CD8-positive, alpha-beta memory T cell (primary cell): ENCODE data around the gene SNCAIP. TPM values are rescaled to one million over a fixed set of nuclear protein-coding genes. Genes with fewer than 3 reads are reported as not detected.

Experiments used
- CTCF ChIA-PET: fragments of 350-600 bp; sonication (Branson Sonifier 250); formaldehyde crosslinking; loops from one replicate; lab custom pipeline; 2021; ENCODE audit warnings: antibody characterized with exemption; lab: Charles Lee
- POLR2A ChIA-PET: fragments of 350-600 bp; sonication (Branson Sonifier 250); formaldehyde crosslinking; loops from one replicate; lab custom pipeline; 2021; ENCODE audit warnings: antibody characterized with exemption; lab: Charles Lee
- DNase-seq, 5 donors: peaks; one replicate each; pipeline versions ENCODE4 v3.0.0 to v3.0.0-alpha.2; 2020 to 2022; ENCODE audit warnings: mixed read lengths in 1 of 5
- H3K27ac ChIP-seq: one replicate; pipeline ENCODE4 v1.7.0; 2013; ENCODE audit warnings: low read depth, mild to moderate bottlenecking, low read length, moderate library complexity
- H3K27me3 ChIP-seq: 2 replicates; pipeline ENCODE4 v1.7.0; 2013; ENCODE audit warnings: low read length, mild to moderate bottlenecking; ENCODE audit not compliant: insufficient read depth, poor library complexity, severe bottlenecking
- H3K36me3 ChIP-seq: 2 replicates; pipeline ENCODE4 v1.7.0; 2013; ENCODE audit warnings: mild to moderate bottlenecking, low read length, moderate library complexity; ENCODE audit not compliant: insufficient read depth
- H3K4me1 ChIP-seq: 2 replicates; pipeline ENCODE4 v1.7.0; 2013; ENCODE audit warnings: mild to moderate bottlenecking, low read length, moderate library complexity; ENCODE audit not compliant: insufficient read depth
- H3K4me3 ChIP-seq: 2 replicates; pipeline ENCODE4 v1.7.0; 2013; ENCODE audit warnings: mild to moderate bottlenecking, low read length
- H3K9me3 ChIP-seq: 2 replicates; pipeline ENCODE4 v1.7.0; 2013; ENCODE audit warnings: mild to moderate bottlenecking, low read length
- H3K27ac Mint-ChIP-seq, 8 donors: one replicate each; pipeline ENCODE4 v1.8.0; 2020 to 2021; ENCODE audit warnings: mixed read lengths in 8 of 8, mild to moderate bottlenecking in 6 of 8, inconsistent platforms in 3 of 8, moderate library complexity in 3 of 8
- H3K27me3 Mint-ChIP-seq, 2 donors: one replicate each; pipeline ENCODE4 v1.8.0; 2020 to 2021; ENCODE audit warnings: mixed read lengths in 2 of 2, mild to moderate bottlenecking in 1 of 2, moderate library complexity in 1 of 2
- H3K36me3 Mint-ChIP-seq, 3 donors: one replicate each; pipeline ENCODE4 v1.8.0; 2020 to 2021; ENCODE audit warnings: mixed read lengths in 3 of 3, inconsistent platforms in 1 of 3, mild to moderate bottlenecking in 1 of 3
- H3K4me1 Mint-ChIP-seq, 3 donors: one replicate each; pipeline ENCODE4 v1.8.0; 2020 to 2021; ENCODE audit warnings: mixed read lengths in 3 of 3, inconsistent platforms in 1 of 3, mild to moderate bottlenecking in 1 of 3
- H3K4me3 Mint-ChIP-seq, 7 donors: one replicate each; pipeline ENCODE4 v1.8.0; 2020 to 2021; ENCODE audit warnings: mixed read lengths in 7 of 7, mild to moderate bottlenecking in 6 of 7, moderate library complexity in 4 of 7, inconsistent platforms in 2 of 7
- H3K9me3 Mint-ChIP-seq, 5 donors: one replicate each; pipeline ENCODE4 v1.8.0; 2020 to 2022; ENCODE audit warnings: mixed read lengths in 5 of 5, mild to moderate bottlenecking in 3 of 5, moderate library complexity in 2 of 5, inconsistent platforms in 1 of 5
- polyA plus RNA-seq: library from polyadenylated mRNA; unstranded; fragments of 300-500 nt; fragmentation: Illumina TruSeq; gene quantifications from one replicate; pipeline ENCODE4 v1.2.3, GENCODE V29; 2021
- total RNA-seq, 2 experiments: library from RNA; stranded (reverse); gene quantifications; one replicate each; pipeline ENCODE4 v1.2.3, GENCODE V29; 2021

SNCAIP gene
- total and polyA plus RNA-seq, 3 experiments from 2014 or later: not detected

DNA sequence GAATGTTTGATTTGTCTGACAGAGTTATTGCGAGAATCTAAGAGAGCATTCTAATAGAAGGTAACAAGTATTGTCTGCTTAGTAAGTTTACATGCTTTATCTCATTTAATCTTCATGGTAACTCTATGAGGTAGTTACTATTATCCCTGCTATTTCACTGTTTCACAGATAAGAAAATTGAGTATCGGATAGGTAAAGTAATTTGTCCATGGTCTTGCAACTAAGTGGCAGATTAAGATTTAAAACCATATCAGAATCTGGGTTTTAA, 118.2 kb downstream of the SNCAIP start:
- peaks cover 0 to 7% (median 0%) of the 10 kb centered on the region in 5 donors for H3K9me3 Mint-ChIP-seq
- H3K4me3 ChIP-seq: no peak overlapping the region
- POLR2A ChIA-PET: no interaction called here
- H3K27ac ChIP-seq: no peak overlapping the region
- H3K36me3 Mint-ChIP-seq: no peaks in the 10 kb centered on the region
- no peaks in the 10 kb centered on the region for H3K27me3 Mint-ChIP-seq
- H3K4me3 Mint-ChIP-seq: no peak overlapping the region
- H3K9me3 ChIP-seq: no peaks in the 10 kb centered on the region
- H3K27me3 ChIP-seq: no peaks in the 10 kb centered on the region
- H3K4me1 ChIP-seq: no peaks in the 10 kb centered on the region
- H3K36me3 ChIP-seq: no peaks in the 10 kb centered on the region
- CTCF ChIA-PET: no interaction called here
- H3K27ac Mint-ChIP-seq: no peak overlapping the region
- H3K4me1 Mint-ChIP-seq: no peaks in the 10 kb centered on the region
- DNase-seq: no peak

DNA sequence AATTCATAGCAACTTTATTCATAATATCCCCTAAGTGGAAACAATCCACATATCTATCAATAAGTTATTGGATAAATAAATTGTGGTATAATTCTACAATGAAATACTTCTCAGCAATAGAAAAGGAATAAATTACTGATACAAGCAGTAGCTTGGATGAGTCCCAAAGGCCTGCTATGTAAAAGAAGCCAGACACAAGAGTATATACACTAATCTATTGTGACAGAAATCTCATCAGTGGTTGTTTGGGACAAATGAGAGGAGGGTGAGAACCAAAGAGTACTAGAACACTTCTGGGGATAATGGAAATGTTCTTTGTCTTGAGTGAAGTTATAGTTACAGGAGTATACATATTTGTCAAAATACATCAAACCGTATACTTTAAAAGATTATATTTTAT, 119.3 kb downstream of the SNCAIP start:
- POLR2A ChIA-PET: no interaction called here
- Histone ChIP-seq H3K4me3 (no peak overlapping the region), H3K36me3 (no peaks in the 10 kb centered on the region), H3K27ac (no peak overlapping the region), H3K4me1 (no peaks in the 10 kb centered on the region), H3K9me3 (no peaks in the 10 kb centered on the region), H3K27me3 (no peaks in the 10 kb centered on the region)
- Mint-ChIP-seq H3K27ac (no peak overlapping the region), H3K9me3 (peaks cover 0 to 4% (median 0%) of the 10 kb centered on the region in 5 donors), H3K36me3 (no peaks in the 10 kb centered on the region), H3K4me1 (no peaks in the 10 kb centered on the region), H3K27me3 (no peaks in the 10 kb centered on the region), H3K4me3 (no peak overlapping the region)
- CTCF ChIA-PET: no interaction called here
- DNase-seq: no peak

DNA sequence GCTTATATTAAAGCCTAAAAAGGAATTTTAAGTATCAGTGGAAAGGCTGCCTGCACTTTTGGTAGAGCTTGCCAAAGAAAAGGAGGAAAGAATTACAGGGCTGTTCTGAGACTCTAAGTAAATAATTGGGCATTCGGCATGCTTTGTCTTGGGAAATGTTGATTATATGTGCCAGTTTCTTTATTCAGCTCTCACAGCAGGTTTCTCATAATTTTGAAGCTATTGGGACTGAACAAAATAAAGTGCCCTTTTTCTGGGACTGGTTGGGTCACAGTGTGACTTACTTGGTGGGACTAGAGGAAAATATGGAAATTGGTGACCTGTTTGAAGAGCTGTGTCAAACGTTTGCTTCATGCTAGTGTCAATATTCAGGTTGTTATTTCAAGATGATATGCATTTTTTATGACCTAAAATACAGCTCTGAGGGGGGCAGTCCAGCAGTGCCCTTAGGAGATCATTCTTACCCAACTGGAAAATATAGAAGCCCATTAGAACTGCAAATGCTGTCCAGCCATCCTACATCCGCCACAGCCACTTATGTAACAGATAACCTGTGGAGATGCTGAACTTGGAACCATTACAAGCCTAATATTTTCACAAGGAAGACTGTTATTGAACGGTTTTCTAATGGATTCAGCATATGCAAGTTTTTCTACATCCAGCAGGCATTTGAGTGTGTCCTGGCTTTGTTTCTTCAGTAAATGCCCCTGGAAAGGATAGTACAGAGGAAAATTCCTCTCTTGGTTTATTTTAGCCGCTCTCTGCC, 122.4 kb downstream of the SNCAIP start:
- ChIA-PET CTCF (no interaction called here), POLR2A (no interaction called here)
- no peaks in the 10 kb centered on the region for H3K27me3 ChIP-seq
- H3K36me3 Mint-ChIP-seq: no peaks in the 10 kb centered on the region
- H3K4me3 ChIP-seq: no peak overlapping the region
- H3K36me3 ChIP-seq: no peaks in the 10 kb centered on the region
- H3K27ac Mint-ChIP-seq: no peak overlapping the region
- no peaks in the 10 kb centered on the region for H3K4me1 ChIP-seq
- H3K4me1 Mint-ChIP-seq: no peaks in the 10 kb centered on the region
- H3K9me3 Mint-ChIP-seq: peaks cover 0 to 5% (median 0%) of the 10 kb centered on the region in 5 donors
- no peak for DNase-seq
- no peak overlapping the region for H3K27ac ChIP-seq
- no peak overlapping the region for H3K4me3 Mint-ChIP-seq
- H3K9me3 ChIP-seq: no peaks in the 10 kb centered on the region
- H3K27me3 Mint-ChIP-seq: no peaks in the 10 kb centered on the region

DNA sequence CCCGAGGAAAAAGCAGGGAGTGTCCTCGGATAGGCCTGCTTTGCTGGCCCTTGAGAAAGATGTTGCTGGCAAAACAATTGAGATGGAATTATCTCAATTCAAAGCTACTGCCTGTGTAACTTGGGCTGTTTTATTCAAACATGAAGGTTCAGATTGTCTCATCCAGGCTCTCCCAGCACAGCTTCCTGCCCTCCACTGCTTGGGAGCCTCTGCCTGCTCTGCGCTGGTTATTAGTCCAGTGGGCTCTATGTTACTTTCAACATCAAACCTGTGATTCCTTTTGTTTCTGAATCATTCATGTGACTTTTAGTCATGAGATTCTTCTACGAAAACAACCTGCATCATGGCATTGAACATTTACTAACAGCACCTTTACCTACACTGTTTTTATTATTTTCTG, 123.2 kb downstream of the SNCAIP start:
- H3K4me1 ChIP-seq: no peaks in the 10 kb centered on the region
- H3K27ac ChIP-seq: no peak overlapping the region
- DNase-seq: no peak
- Mint-ChIP-seq H3K9me3 (peaks cover 0 to 5% (median 0%) of the 10 kb centered on the region in 5 donors), H3K27me3 (no peaks in the 10 kb centered on the region), H3K4me1 (no peaks in the 10 kb centered on the region), H3K36me3 (no peaks in the 10 kb centered on the region), H3K4me3 (no peak overlapping the region), H3K27ac (no peak overlapping the region)
- CTCF ChIA-PET: no interaction called here
- no peaks in the 10 kb centered on the region for H3K27me3 ChIP-seq
- no peaks in the 10 kb centered on the region for H3K36me3 ChIP-seq
- no peaks in the 10 kb centered on the region for H3K9me3 ChIP-seq
- no peak overlapping the region for H3K4me3 ChIP-seq
- POLR2A ChIA-PET: no interaction called here

DNA sequence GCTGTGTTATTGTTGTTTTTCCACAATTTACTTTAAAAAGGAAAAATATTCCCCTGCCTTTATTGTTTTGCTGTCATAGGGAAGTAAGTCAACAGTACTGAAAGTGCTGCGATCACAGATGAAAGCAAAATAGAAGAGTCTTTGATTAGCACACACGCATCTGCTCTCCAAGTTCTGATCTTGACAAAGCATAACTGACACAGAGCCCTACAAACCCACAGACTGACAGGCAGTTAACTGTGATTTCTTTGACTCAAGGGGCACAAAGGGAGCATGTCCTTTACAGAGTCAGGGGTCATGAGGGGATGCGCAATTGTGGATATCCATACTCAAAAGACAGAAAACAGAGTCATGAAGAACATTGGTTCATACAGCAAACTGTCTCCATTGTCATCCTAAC, 123.7 kb downstream of the SNCAIP start:
- Histone ChIP-seq H3K9me3 (no peaks in the 10 kb centered on the region), H3K27me3 (no peaks in the 10 kb centered on the region), H3K36me3 (no peaks in the 10 kb centered on the region), H3K4me3 (no peak overlapping the region), H3K4me1 (no peaks in the 10 kb centered on the region), H3K27ac (no peak overlapping the region)
- Mint-ChIP-seq H3K27ac (no peak overlapping the region), H3K4me3 (no peak overlapping the region), H3K27me3 (no peaks in the 10 kb centered on the region), H3K9me3 (peaks cover 0 to 7% (median 0%) of the 10 kb centered on the region in 5 donors), H3K4me1 (no peaks in the 10 kb centered on the region), H3K36me3 (no peaks in the 10 kb centered on the region)
- POLR2A ChIA-PET: no interaction called here
- CTCF ChIA-PET: no interaction called here
- DNase-seq: no peak

DNA sequence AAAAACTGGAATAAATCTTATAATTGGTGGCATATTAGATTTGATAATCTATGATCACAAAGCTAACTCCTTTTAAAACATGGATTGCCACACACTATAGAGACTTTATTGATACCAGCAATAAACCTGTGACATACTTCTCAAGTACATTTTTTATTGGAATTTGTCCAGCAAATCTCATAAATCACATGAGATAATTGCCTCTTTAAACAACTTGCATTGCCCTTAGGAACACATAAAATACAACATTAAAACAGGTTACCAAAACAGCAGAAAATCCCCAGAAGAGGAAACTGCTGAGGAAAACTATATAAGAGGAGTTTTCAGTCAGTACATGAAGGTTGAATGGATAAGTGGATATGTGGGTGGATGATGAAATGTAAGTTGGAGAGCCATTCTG, 124.6 kb downstream of the SNCAIP start:
- H3K9me3 Mint-ChIP-seq: peaks cover 0 to 7% (median 0%) of the 10 kb centered on the region in 5 donors
- H3K4me3 Mint-ChIP-seq: no peak overlapping the region

DNA sequence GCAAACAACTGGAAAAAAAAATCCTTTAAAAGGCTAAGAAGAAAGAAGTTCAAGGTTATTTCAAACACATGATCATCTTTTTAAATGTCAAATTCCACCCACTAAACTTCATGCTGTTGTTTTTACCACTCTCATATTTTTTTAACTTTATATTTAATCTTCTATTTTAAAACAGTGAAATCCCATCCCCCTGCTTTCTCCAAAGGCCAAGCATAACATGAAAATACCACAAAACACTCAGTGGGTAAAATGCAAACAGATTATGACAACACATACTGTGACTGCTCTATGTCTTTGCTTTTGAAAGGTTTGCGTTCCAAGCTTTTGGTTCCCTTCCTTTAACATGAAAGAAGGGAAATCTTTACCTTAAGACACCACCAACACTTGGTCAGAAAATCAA, 127.6 kb downstream of the SNCAIP start:
- Mint-ChIP-seq H3K27ac (no peak overlapping the region), H3K9me3 (peaks cover 0 to 7% (median 0%) of the 10 kb centered on the region in 5 donors), H3K36me3 (no peaks in the 10 kb centered on the region), H3K4me3 (no peak overlapping the region), H3K27me3 (peaks cover 0 to 4% of the 10 kb centered on the region in 2 donors), H3K4me1 (no peaks in the 10 kb centered on the region)
- Histone ChIP-seq H3K27ac (no peak overlapping the region), H3K9me3 (no peaks in the 10 kb centered on the region), H3K27me3 (no peaks in the 10 kb centered on the region), H3K4me3 (no peak overlapping the region), H3K36me3 (no peaks in the 10 kb centered on the region), H3K4me1 (no peaks in the 10 kb centered on the region)
- DNase-seq: no peak
- CTCF ChIA-PET: no interaction called here
- POLR2A ChIA-PET: no interaction called here

More for the DNA sequence above, 124.6 kb downstream of the SNCAIP start:
- no peaks in the 10 kb centered on the region for H3K4me1 Mint-ChIP-seq
- no peak for DNase-seq
- Histone ChIP-seq H3K27me3 (no peaks in the 10 kb centered on the region), H3K4me3 (no peak overlapping the region), H3K9me3 (no peaks in the 10 kb centered on the region), H3K4me1 (no peaks in the 10 kb centered on the region), H3K36me3 (no peaks in the 10 kb centered on the region), H3K27ac (no peak overlapping the region)
- no peak overlapping the region for H3K27ac Mint-ChIP-seq
- H3K27me3 Mint-ChIP-seq: peaks cover 0 to 4% of the 10 kb centered on the region in 2 donors
- POLR2A ChIA-PET: no interaction called here
- no peaks in the 10 kb centered on the region for H3K36me3 Mint-ChIP-seq
- CTCF ChIA-PET: no interaction called here

DNA sequence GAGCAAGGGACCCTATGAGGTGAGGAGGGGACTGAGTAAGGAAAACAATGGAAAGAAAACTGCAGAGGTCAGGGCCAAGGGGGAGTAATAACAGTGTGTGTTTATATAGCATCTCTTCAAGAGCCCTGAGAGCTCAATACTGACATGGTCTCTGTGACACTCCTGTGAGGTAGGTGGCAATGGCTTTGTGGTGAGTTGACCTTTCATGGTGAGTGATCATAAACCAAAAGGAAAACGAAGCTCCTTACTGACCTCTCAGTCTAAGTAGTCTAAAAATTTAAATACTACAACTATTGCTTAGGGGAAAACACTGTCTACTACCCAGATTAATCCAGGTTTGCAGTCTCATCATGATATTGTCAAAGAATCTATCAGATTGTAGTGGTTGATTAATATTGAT, 130.9 kb downstream of the SNCAIP start:
- no peaks in the 10 kb centered on the region for H3K4me1 ChIP-seq
- no peak overlapping the region for H3K27ac ChIP-seq
- H3K27me3 ChIP-seq: no peaks in the 10 kb centered on the region
- peaks cover 0 to 7% (median 0%) of the 10 kb centered on the region in 5 donors for H3K9me3 Mint-ChIP-seq
- H3K27me3 Mint-ChIP-seq: peaks cover 0 to 4% of the 10 kb centered on the region in 2 donors
- no peak for DNase-seq
- CTCF ChIA-PET: no interaction called here
- H3K27ac Mint-ChIP-seq: no peak overlapping the region
- H3K4me3 ChIP-seq: no peak overlapping the region
- no peak overlapping the region for H3K4me3 Mint-ChIP-seq
- no peaks in the 10 kb centered on the region for H3K4me1 Mint-ChIP-seq
- no peaks in the 10 kb centered on the region for H3K36me3 ChIP-seq
- H3K9me3 ChIP-seq: no peaks in the 10 kb centered on the region
- POLR2A ChIA-PET: no interaction called here
- H3K36me3 Mint-ChIP-seq: no peaks in the 10 kb centered on the region
